A549 (cell line): ENCODE data around the gene PDGFA. TPM values are rescaled to one million over a fixed set of nuclear protein-coding genes. Genes with fewer than 3 reads are reported as not detected.

ENCODE experiments used
- ATAC-seq, 2 experiments: fragments of 200-7000 bp in 1 of 2; fragments of >200 bp in 1 of 2; cut with Nextera tagmentation in 1 of 2; cut with Tn5 transposase in 1 of 2; 3 replicates each; pipeline versions ENCODE4 v1.8.0 to v1.9.1; 2018 to 2020; ENCODE audit warnings: mild to moderate bottlenecking in 1 of 2, moderate library complexity in 1 of 2
- CTCF ChIA-PET: fragments of 300-600 bp; sonication (Branson Sonifier 250); formaldehyde crosslinking; extraction: SDS; loops from one replicate; lab custom pipeline; 2021; ENCODE audit warnings: antibody characterized with exemption, inconsistent platforms; lab: Yijun Ruan, JAX
- POLR2A ChIA-PET: fragments of 350-600 bp; formaldehyde crosslinking; extraction: SDS; loops from one replicate; lab custom pipeline; 2021; ENCODE audit warnings: antibody characterized with exemption, inconsistent platforms; lab: Yijun Ruan, JAX
- DNase-seq, 2 experiments: peaks; one replicate each; pipeline versions ENCODE4 v3.0.0 to v3.0.0-alpha.2; 2011 to 2016; ENCODE audit warnings: low read depth in 1 of 2, low spot score in 1 of 2
- FAIRE-seq: peaks from 2 replicates; lab custom pipeline; 2011; peaks lifted over from hg19 to GRCh38; lab: Jason Lieb, UNC
- H3K27ac ChIP-seq, 2 experiments: fragments of >200 bp; sonication (Bioruptor Twin); formaldehyde crosslinking; 3 replicates each; pipeline ENCODE4 v1.5.1; 2016 to 2017
- H3K4me1 ChIP-seq: fragments of >200 bp; sonication (Bioruptor Twin); formaldehyde crosslinking; 3 replicates; pipeline ENCODE4 v1.6.1; 2016
- H3K4me2 ChIP-seq: fragments of >200 bp; sonication (Bioruptor Twin); formaldehyde crosslinking; 3 replicates; pipeline ENCODE4 v1.6.1; 2016
- H3K4me3 ChIP-seq: fragments of >200 bp; sonication (Bioruptor Twin); formaldehyde crosslinking; 3 replicates; pipeline ENCODE4 v1.5.1; 2016
- H3K9me3 ChIP-seq: fragments of >200 bp; sonication (Bioruptor Twin); formaldehyde crosslinking; 3 replicates; pipeline ENCODE4 v1.6.1; 2016
- BCL3 ChIP-seq: fragments of >200 bp; sonication (Bioruptor Twin); formaldehyde crosslinking; IDR thresholded peaks from 3 replicates; pipeline ENCODE4 v1.6.1; 2016
- CBX2 ChIP-seq: fragments of 200-600 bp; sonication (generic); IDR thresholded peaks from 2 replicates; pipeline ENCODE4 v1.6.1; 2016; ENCODE audit warnings: low read depth, mild to moderate bottlenecking, borderline replicate concordance
- CBX8 ChIP-seq: fragments of 200-600 bp; sonication (generic); IDR thresholded peaks from 2 replicates; pipeline ENCODE4 v1.6.1; 2016
- CHD4 ChIP-seq: fragments of 200-600 bp; sonication (generic); IDR thresholded peaks from 2 replicates; pipeline ENCODE4 v1.6.1; 2016; ENCODE audit warnings: antibody characterized with exemption, mild to moderate bottlenecking, borderline replicate concordance
- EHF ChIP-seq: fragments of 250-450 bp; sonication (Bioruptor Pico); IDR thresholded peaks from 2 replicates; pipeline ENCODE4 v1.5.0; 2020; ENCODE audit warnings: mild to moderate bottlenecking
- EP300 ChIP-seq, 2 experiments: fragments of >200 bp; sonication (Bioruptor Twin); formaldehyde crosslinking; IDR thresholded peaks; 2 replicates in 1 of 2; 3 replicates in 1 of 2; pipeline ENCODE4 v1.6.1; 2016 to 2017
- ESRRA ChIP-seq: fragments of 150-350 bp; IDR thresholded peaks from 2 replicates; pipeline ENCODE4 v1.6.1; 2014; ENCODE audit warnings: mild to moderate bottlenecking, low read length, borderline replicate concordance
- FOSB ChIP-seq: fragments of 250-450 bp; sonication (Bioruptor Pico); IDR thresholded peaks from 2 replicates; pipeline ENCODE4 v1.5.0; 2020; ENCODE audit warnings: mild to moderate bottlenecking, moderate library complexity
- HOXA7 ChIP-seq: fragments of 250-450 bp; sonication (Bioruptor Pico); IDR thresholded peaks from 2 replicates; pipeline ENCODE4 v1.5.0; 2020; ENCODE audit warnings: mild to moderate bottlenecking, moderate library complexity
- JUNB ChIP-seq: fragments of >200 bp; sonication (Bioruptor Twin); formaldehyde crosslinking; IDR thresholded peaks from 2 replicates; pipeline ENCODE4 v1.6.1; 2016
- KDM1A ChIP-seq: fragments of 200-600 bp; sonication (generic); IDR thresholded peaks from 2 replicates; pipeline ENCODE4 v1.6.1; 2016; ENCODE audit warnings: low read depth, mild to moderate bottlenecking
- MAZ ChIP-seq: fragments of 150-350 bp; IDR thresholded peaks from 2 replicates; pipeline ENCODE4 v1.6.1; 2014; ENCODE audit warnings: antibody characterized with exemption, low read depth, low read length, borderline replicate concordance
- NPAS2 ChIP-seq: fragments of 250-450 bp; sonication (Bioruptor Pico); IDR thresholded peaks from 2 replicates; pipeline ENCODE4 v1.8.0; 2022; ENCODE audit warnings: mild to moderate bottlenecking, moderate library complexity, borderline replicate concordance
- PHF8 ChIP-seq: fragments of 200-600 bp; sonication (generic); IDR thresholded peaks from 2 replicates; pipeline ENCODE4 v1.6.1; 2016; ENCODE audit warnings: low read depth, mild to moderate bottlenecking, antibody characterized with exemption, moderate library complexity, borderline replicate concordance
- RAD21 ChIP-seq, 2 experiments: fragments of >200 bp in 1 of 2; sonication (Bioruptor Twin) in 1 of 2; formaldehyde crosslinking in 1 of 2; IDR thresholded peaks in 1 of 2; conservative IDR thresholded peaks in 1 of 2; 2 replicates in 1 of 2; 3 replicates in 1 of 2; pipeline ENCODE4 v1.6.1; 2012 to 2018; ENCODE audit warnings: inconsistent platforms in 1 of 2
- SMC3 ChIP-seq: fragments of >200 bp; sonication (Bioruptor Twin); formaldehyde crosslinking; IDR thresholded peaks from 3 replicates; pipeline ENCODE4 v1.6.1; 2018; ENCODE audit warnings: inconsistent platforms
- TFCP2L1 ChIP-seq: fragments of 250-450 bp; sonication (Bioruptor Pico); IDR thresholded peaks from 2 replicates; pipeline ENCODE4 v1.5.0; 2021; ENCODE audit warnings: mild to moderate bottlenecking
- USF2 ChIP-seq: fragments of 450-650 bp; IDR thresholded peaks from 2 replicates; pipeline ENCODE4 v1.6.1; 2014; ENCODE audit warnings: antibody characterized with exemption
- ZNF302 ChIP-seq: fragments of 250-450 bp; sonication (Bioruptor Pico); IDR thresholded peaks from 2 replicates; pipeline ENCODE4 v1.9.0; 2021; ENCODE audit warnings: inconsistent platforms, mild to moderate bottlenecking, moderate library complexity
- WGBS: methylation state at CpG from one replicate; pipeline ENCODE4 v1.1.6; 2017; ENCODE audit errors: missing lambda C conversion rate; 5-methylcytosine and 5-hydroxymethylcytosine counted together
- polyA plus RNA-seq, 4 experiments: library from polyadenylated mRNA; depleted of rRNA in 3 of 4; stranded (reverse); fragments of >200 nt; fragmentation: RNase III in 1 of 4; extraction: RNeasy Plus Mini Kit Qiagen cat#74134 plus additional on column Dnase treatment in 1 of 4; gene quantifications; 2 replicates in 3 of 4; 3 replicates in 1 of 4; pipeline ENCODE4 v1.2.3, GENCODE V29; 2011 to 2017

PDGFA gene
- polyA plus RNA-seq, 2 of the 4 experiments (the other 2 are of a cell fraction), result 12.8 to 14.9 TPM

- H3K27ac ChIP-seq, result no peak overlapping the region
- DNase-seq (no peak), FAIRE-seq (no peak), ATAC-seq (no peak)
- H3K9me3 ChIP-seq, result no peaks in the 10 kb centered on the region
- H3K4me3 ChIP-seq, result no peak overlapping the region
- H3K4me2 ChIP-seq, result no peak overlapping the region
- ChIA-PET POLR2A (no interaction called here), CTCF (no interaction called here)
- 93% methylated on average over 20 of the region's 20 CpGs for WGBS
- TF ChIP-seq JUNB (no peak), EHF (CRISPR knock-in tag) (no peak), EP300 (IDR thresholded peaks at IDR 0.05) (no peak), CHD4 (no peak), PHF8 (no peak), TFCP2L1 (no peak), CBX8 (no peak)
- peaks cover 22% of the 10 kb centered on the region for H3K4me1 ChIP-seq
Observed at GRCh38 chr7:499853-500485, 19.7 kb downstream of the PDGFA start.

GRCh38 chr7:498678-499641, 20.7 kb downstream of the PDGFA start:
- no peak overlapping the region for H3K27ac ChIP-seq
- no peaks in the 10 kb centered on the region for H3K9me3 ChIP-seq
- ChIA-PET POLR2A (interaction anchor here (1.0 kb wide), 1 partner anchor 21 kb away, joined by 4 read pairs; the partner anchor contains the start of gene PDGFA), CTCF (interaction anchor here (0.6 to 1.2 kb wide), 2 partner anchors 21 to 277 kb away, joined by 3 read pairs; partner anchors contain the start of gene PDGFA)
- 95% methylated on average over 11 of the region's 11 CpGs for WGBS
- TF ChIP-seq KDM1A, result no peak
- no peak for TF ChIP-seq CBX2
- no peak for TF ChIP-seq MAZ
- TF ChIP-seq SMC3, result no peak
- no peak for TF ChIP-seq FOSB (CRISPR knock-in tag)
- no peak for TF ChIP-seq BCL3
- no peak for TF ChIP-seq ESRRA
- TF ChIP-seq RAD21 (conservative IDR thresholded peaks at IDR 0.05 in 1 of 2, IDR thresholded peaks at IDR 0.05 in 1 of 2), result no peak
- TF ChIP-seq HOXA7 (CRISPR knock-in tag), result no peak
- TF ChIP-seq USF2, result no peak
- no peak for TF ChIP-seq ZNF302 (CRISPR knock-in tag)
- no peak for TF ChIP-seq NPAS2 (CRISPR knock-in tag)
- peaks cover 12% of the 10 kb centered on the region for H3K4me1 ChIP-seq
- no peak overlapping the region for H3K4me2 ChIP-seq
- DNase-seq (no peak), ATAC-seq (no peak), FAIRE-seq (no peak)
- no peak overlapping the region for H3K4me3 ChIP-seq
